HEK293 (cell line): ENCODE measurements around the gene TAS1R3.

ENCODE experiments used
- CTCF ChIA-PET: fragments of 350-600 bp; formaldehyde crosslinking; extraction: SDS; loops from one replicate; lab custom pipeline; 2021; ENCODE audit warnings: antibody characterized with exemption; lab: Yijun Ruan, JAX
- POLR2A ChIA-PET: fragments of 300-600 bp; formaldehyde crosslinking; extraction: SDS; loops from one replicate; lab custom pipeline; 2020; ENCODE audit warnings: antibody characterized with exemption, inconsistent platforms; lab: Yijun Ruan, JAX
- H3K27ac ChIP-seq: fragments of 200-500 bp; sonication (Bioruptor generic); 2 replicates; pipeline ENCODE4 v1.5.1; 2014; ENCODE audit warnings: low read depth, low read length, control low read depth, inconsistent platforms; ENCODE audit errors: extremely low read depth
- H3K36me3 ChIP-seq, 2 experiments: fragments of 200-500 bp in 1 of 2; sonication (Bioruptor generic) in 1 of 2; 1 replicate in 1 of 2; 2 replicates in 1 of 2; pipeline ENCODE4 v1.5.1; 2014 to 2017; ENCODE audit warnings: inconsistent platforms in 2 of 2, low read length in 2 of 2; ENCODE audit not compliant: control insufficient read depth in 2 of 2, insufficient read depth in 1 of 2
- H3K4me1 ChIP-seq: fragments of 200-500 bp; sonication (Bioruptor generic); 2 replicates; pipeline ENCODE4 v1.5.1; 2014; ENCODE audit warnings: mild to moderate bottlenecking, low read length, inconsistent platforms; ENCODE audit not compliant: control insufficient read depth, insufficient read depth
- H3K4me3 ChIP-seq: 2 replicates; pipeline ENCODE4 v1.5.1; 2011; ENCODE audit warnings: low read depth, mild to moderate bottlenecking, control low read depth, low read length, moderate library complexity
- H3K9me3 ChIP-seq: fragments of 200-500 bp; sonication (Bioruptor generic); 2 replicates; pipeline ENCODE4 v1.5.1; 2014; ENCODE audit warnings: low read depth, low read length, inconsistent platforms; ENCODE audit not compliant: control insufficient read depth, insufficient read depth
- BCL11A ChIP-seq: fragments of 450-650 bp; formaldehyde crosslinking; IDR thresholded peaks from 2 replicates; pipeline ENCODE4 v1.5.1; 2016; ENCODE audit warnings: low read depth, missing biosample characterization, missing genetic modification characterization
- BCL11B ChIP-seq: fragments of 450-650 bp; formaldehyde crosslinking; IDR thresholded peaks from 2 replicates; pipeline ENCODE4 v1.5.1; 2016; ENCODE audit warnings: low read depth, missing biosample characterization, missing genetic modification characterization
- EGR2 ChIP-seq: fragments of 450-650 bp; formaldehyde crosslinking; IDR thresholded peaks from 2 replicates; pipeline ENCODE4 v1.5.1; 2016; ENCODE audit warnings: low read depth, missing biosample characterization, missing genetic modification characterization
- GLIS1 ChIP-seq: fragments of 450-650 bp; formaldehyde crosslinking; IDR thresholded peaks from 2 replicates; pipeline ENCODE4 v1.5.1; 2016; ENCODE audit warnings: missing biosample characterization, missing genetic modification characterization
- KLF9 ChIP-seq: fragments of 450-650 bp; formaldehyde crosslinking; IDR thresholded peaks from 2 replicates; pipeline ENCODE4 v1.5.1; 2016; ENCODE audit warnings: missing biosample characterization, missing genetic modification characterization, low read depth
- PRDM2 ChIP-seq: fragments of 450-650 bp; formaldehyde crosslinking; IDR thresholded peaks from 2 replicates; pipeline ENCODE4 v1.5.1; 2016; ENCODE audit warnings: missing biosample characterization, missing genetic modification characterization, borderline replicate concordance
- ZBTB49 ChIP-seq: fragments of 450-650 bp; formaldehyde crosslinking; IDR thresholded peaks from 2 replicates; pipeline ENCODE4 v1.5.1; 2016; ENCODE audit warnings: missing biosample characterization, missing genetic modification characterization, low read depth
- ZIC2 ChIP-seq: fragments of 450-650 bp; formaldehyde crosslinking; IDR thresholded peaks from 2 replicates; pipeline ENCODE4 v1.5.1; 2016; ENCODE audit warnings: missing biosample characterization, missing genetic modification characterization
- ZNF138 ChIP-seq: fragments of 450-650 bp; formaldehyde crosslinking; IDR thresholded peaks from 2 replicates; pipeline ENCODE4 v1.5.1; 2016; ENCODE audit warnings: missing biosample characterization, missing genetic modification characterization, borderline replicate concordance
- ZNF169 ChIP-seq: fragments of 450-650 bp; formaldehyde crosslinking; IDR thresholded peaks from 2 replicates; pipeline ENCODE4 v1.5.1; 2016; ENCODE audit warnings: missing biosample characterization, missing genetic modification characterization
- ZNF24 ChIP-seq: fragments of 450-650 bp; formaldehyde crosslinking; IDR thresholded peaks from 2 replicates; pipeline ENCODE4 v1.5.1; 2016; ENCODE audit warnings: missing biosample characterization, missing genetic modification characterization
- ZNF600 ChIP-seq: fragments of 450-650 bp; formaldehyde crosslinking; IDR thresholded peaks from 2 replicates; pipeline ENCODE4 v1.5.1; 2016; ENCODE audit warnings: missing biosample characterization, missing genetic modification characterization
- ZNF660 ChIP-seq: fragments of 450-650 bp; IDR thresholded peaks from 2 replicates; pipeline ENCODE4 v1.5.1; 2018; ENCODE audit warnings: missing biosample characterization, mild to moderate bottlenecking, missing genetic modification characterization
- ZNF707 ChIP-seq: fragments of 450-650 bp; formaldehyde crosslinking; IDR thresholded peaks from 2 replicates; pipeline ENCODE4 v1.5.1; 2016; ENCODE audit warnings: missing biosample characterization, missing genetic modification characterization
- ZNF785 ChIP-seq: fragments of 450-650 bp; formaldehyde crosslinking; IDR thresholded peaks from 2 replicates; pipeline ENCODE4 v1.5.1; 2016; ENCODE audit warnings: missing biosample characterization, missing genetic modification characterization

TAS1R3 gene

GRCh38 chr1:1342584-1343115 lies 11.6 kb downstream of the TAS1R3 start (continued):
- TF ChIP-seq PRDM2 (tag by site-specific recombination) (no peak), GLIS1 (tag by site-specific recombination) (peak; percentile 76), ZNF707 (tag by site-specific recombination) (no peak)

- Histone ChIP-seq H3K4me1 (peaks cover 7% of the 10 kb centered on the region), H3K27ac (no peak overlapping the region), H3K4me3 (no peak overlapping the region), H3K9me3 (no peaks in the 10 kb centered on the region), H3K36me3 (peaks cover 0 to 57% of the 10 kb centered on the region in 2 experiments; a peak in 2 of 3 replicates)
- CTCF ChIA-PET, result interaction anchor here (0.6 kb wide), 2 partner anchors 63 to 231 kb away, joined by 3 to 4 read pairs; no protein-coding TSS in a partner anchor
- POLR2A ChIA-PET, result interaction anchor here (1.0 to 1.2 kb wide), 2 partner anchors 9 to 28 kb away, joined by 3 read pairs; no protein-coding TSS in a partner anchor
- TF ChIP-seq BCL11B (tag by site-specific recombination) (peak; percentile 73), KLF9 (tag by site-specific recombination) (no peak), ZNF169 (tag by site-specific recombination) (no peak), ZNF600 (tag by site-specific recombination) (no peak), ZNF707 (tag by site-specific recombination) (no peak), ZNF138 (tag by site-specific recombination) (no peak), ZNF785 (tag by site-specific recombination) (no peak), ZBTB49 (tag by site-specific recombination) (no peak), ZNF24 (tag by site-specific recombination) (no peak), EGR2 (no peak), BCL11A (tag by site-specific recombination) (peak; percentile 47; the same call in 1 of the 2 replicates), ZIC2 (tag by site-specific recombination) (no peak), ZNF660 (tag by site-specific recombination) (no peak)
These were observed 12.8 kb downstream of the TAS1R3 start for GRCh38 chr1:1343811-1344421.
